Mucosa of rectum (tissue), 2 donors: Measurements from ENCODE around the gene EMC10.
"Not testable (repeated sequence)": the region's sequence is repeated elsewhere in the genome, so short reads cannot be mapped to it uniquely, and the experiment has no call there.

ENCODE experiments used
- H3K27ac ChIP-seq, 2 donors: one replicate each; pipeline ENCODE4 v1.7.0; 2013; ENCODE audit warnings: inconsistent platforms in 2 of 2, low read depth in 2 of 2, low read length in 2 of 2
- H3K27me3 ChIP-seq, 2 donors: one replicate each; pipeline ENCODE4 v1.7.0; 2013; ENCODE audit warnings: low read length in 2 of 2; ENCODE audit not compliant: control insufficient read depth in 2 of 2, insufficient read depth in 2 of 2
- H3K36me3 ChIP-seq, 2 donors: one replicate each; pipeline ENCODE4 v1.7.0; 2013; ENCODE audit warnings: low read length in 2 of 2; ENCODE audit not compliant: control insufficient read depth in 2 of 2, insufficient read depth in 2 of 2
- H3K4me1 ChIP-seq, 2 donors: one replicate each; pipeline ENCODE4 v1.7.0; 2013; ENCODE audit warnings: low read length in 2 of 2, mild to moderate bottlenecking in 1 of 2; ENCODE audit not compliant: control insufficient read depth in 2 of 2, insufficient read depth in 2 of 2
- H3K4me3 ChIP-seq, 2 donors: one replicate each; pipeline ENCODE4 v1.7.0; 2013; ENCODE audit warnings: low read length in 2 of 2
- H3K9ac ChIP-seq, 2 donors: one replicate each; pipeline ENCODE4 v1.7.0; 2013; ENCODE audit warnings: low read length in 2 of 2, low read depth in 1 of 2, mild to moderate bottlenecking in 1 of 2
- H3K9me3 ChIP-seq, 2 donors: one replicate each; pipeline ENCODE4 v1.7.0; 2013; ENCODE audit warnings: low read length in 2 of 2; ENCODE audit not compliant: control insufficient read depth in 2 of 2
- donor health status: healthy.
- donor health status: Normal muscosa, but diverticular disease.

The EMC10 gene

DNA sequence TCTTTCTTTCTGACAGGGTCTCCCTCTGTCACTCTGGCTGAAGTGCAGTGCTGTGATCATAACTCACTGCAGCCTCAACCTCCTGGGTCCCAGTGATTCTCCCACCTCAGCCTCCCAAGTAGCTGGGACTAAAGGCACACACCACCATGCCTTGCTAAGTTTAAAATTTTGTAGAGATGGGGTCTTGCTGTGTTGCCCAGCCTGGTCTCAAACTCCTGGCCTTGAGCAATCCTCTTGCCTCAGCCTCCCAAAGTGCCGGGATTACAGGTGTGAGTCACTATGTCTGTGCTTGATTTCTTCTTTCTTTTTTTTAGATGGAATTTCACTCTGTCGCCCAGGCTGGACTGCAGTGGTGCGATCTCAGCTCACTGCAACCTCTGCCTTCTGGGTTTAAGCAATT, 51.7 kb downstream of the EMC10 start:
- not testable (repeated sequence) for H3K27ac ChIP-seq, H3K27me3 ChIP-seq, H3K9me3 ChIP-seq, H3K4me3 ChIP-seq, H3K9ac ChIP-seq, H3K4me1 ChIP-seq, H3K36me3 ChIP-seq

DNA sequence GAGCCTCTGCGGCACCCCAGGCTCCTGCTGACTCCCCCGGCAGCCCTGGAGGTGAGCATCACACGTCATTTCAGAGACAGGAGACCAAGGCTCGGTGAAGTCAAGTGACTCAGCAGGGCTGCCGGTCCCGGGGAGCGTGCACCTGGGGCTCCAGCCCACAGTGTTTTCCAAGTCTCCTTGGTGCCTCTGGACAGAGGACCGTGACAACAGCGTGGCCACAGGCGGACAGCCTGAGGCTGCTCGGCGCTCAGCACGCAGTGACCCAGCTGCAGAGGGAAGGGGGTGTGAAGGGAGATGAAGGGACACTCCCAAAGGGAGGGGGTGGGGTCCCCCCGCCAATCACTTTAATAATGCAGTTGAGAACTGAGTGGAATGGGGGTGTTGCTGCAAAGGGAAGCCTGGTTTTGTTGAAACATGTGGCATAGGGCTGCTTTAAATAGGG, 54.9 kb downstream of the EMC10 start:
- Histone ChIP-seq H3K27ac (no peak overlapping the region), H3K9ac (no peak overlapping the region)

DNA sequence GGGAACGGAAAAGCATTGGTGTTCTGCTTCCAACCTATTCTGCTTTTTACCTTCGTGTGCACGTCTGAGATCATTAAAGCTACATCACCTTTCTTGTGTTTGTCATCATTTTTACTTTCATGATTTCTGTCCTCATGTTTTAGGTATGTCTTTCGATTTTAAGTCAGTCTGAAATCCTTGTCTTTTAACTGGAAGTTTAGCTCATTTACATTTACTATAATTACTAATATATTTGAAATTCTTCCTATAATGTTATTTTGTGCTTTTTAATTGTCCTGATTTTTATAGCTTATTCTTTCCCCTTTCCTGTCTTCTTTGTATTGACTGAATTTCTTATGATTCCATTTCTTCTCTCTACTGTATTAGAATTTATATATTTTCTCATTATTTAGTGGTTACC, 56.6 kb downstream of the EMC10 start:
- H3K27me3 ChIP-seq: peaks cover 0 to 8% of the 10 kb centered on the region in 2 donors
- no peak overlapping the region for H3K27ac ChIP-seq
- no peaks in the 10 kb centered on the region for H3K36me3 ChIP-seq
- H3K9me3 ChIP-seq: peaks cover 5 to 6% of the 10 kb centered on the region in 2 donors
- H3K4me3 ChIP-seq: no peak overlapping the region
- H3K4me1 ChIP-seq: no peaks in the 10 kb centered on the region
- no peak overlapping the region for H3K9ac ChIP-seq

More for the DNA sequence above, 54.9 kb downstream of the EMC10 start:
- peaks cover 5 to 6% of the 10 kb centered on the region in 2 donors for H3K9me3 ChIP-seq
- no peaks in the 10 kb centered on the region for H3K4me1 ChIP-seq
- H3K27me3 ChIP-seq: peaks cover 0 to 6% of the 10 kb centered on the region in 2 donors
- no peak overlapping the region for H3K4me3 ChIP-seq
- no peaks in the 10 kb centered on the region for H3K36me3 ChIP-seq

DNA sequence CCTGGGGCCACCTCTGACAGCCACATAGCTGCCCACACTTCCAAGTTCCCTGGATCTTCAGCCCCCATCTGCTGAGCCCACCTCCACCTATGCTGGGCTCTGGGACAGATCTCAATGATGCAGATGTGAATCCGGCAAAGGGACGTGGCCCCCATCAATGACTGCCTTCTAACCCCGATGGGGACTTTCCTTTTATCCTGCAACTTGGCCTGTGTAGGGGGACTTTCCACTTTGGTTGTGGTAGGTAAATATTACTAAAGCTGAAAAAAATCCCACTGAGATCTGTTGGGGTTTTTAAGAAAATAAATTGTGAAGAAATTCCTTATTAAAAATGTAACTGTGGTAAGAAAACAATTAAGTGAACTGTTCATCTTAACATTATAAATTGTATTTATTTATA, 58.2 kb downstream of the EMC10 start:
- Histone ChIP-seq H3K36me3 (no peaks in the 10 kb centered on the region), H3K4me3 (no peak overlapping the region), H3K9ac (no peak overlapping the region), H3K4me1 (no peaks in the 10 kb centered on the region), H3K27ac (no peak overlapping the region), H3K9me3 (peaks cover 5 to 6% of the 10 kb centered on the region in 2 donors), H3K27me3 (peaks cover 0 to 8% of the 10 kb centered on the region in 2 donors)

DNA sequence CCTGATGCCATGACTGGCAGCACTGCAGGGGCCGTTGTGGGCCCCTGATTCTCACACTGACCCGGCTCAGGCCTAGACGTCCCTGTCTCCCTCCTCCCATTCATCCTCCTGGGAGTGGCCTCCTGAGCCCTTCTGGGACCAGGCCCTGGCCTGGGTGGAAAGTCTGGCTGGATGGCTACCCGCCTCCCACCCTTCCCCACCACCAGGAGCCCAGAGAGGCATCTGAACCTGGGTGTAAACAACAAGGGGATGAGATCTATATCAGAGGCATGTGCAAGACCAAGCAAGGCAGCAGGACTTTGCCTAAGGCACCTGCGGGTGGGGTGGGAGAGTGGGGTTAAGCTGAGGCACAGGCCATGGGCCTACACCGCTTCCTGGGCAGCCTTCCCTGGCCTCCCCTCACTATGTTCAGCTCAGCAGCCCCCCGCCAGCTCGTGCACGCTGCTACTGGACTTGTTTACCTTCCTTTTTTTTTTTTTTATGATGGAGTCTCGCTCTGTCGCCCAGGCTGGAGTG, 59.4 kb downstream of the EMC10 start:
- no peaks in the 10 kb centered on the region for H3K36me3 ChIP-seq
- H3K9me3 ChIP-seq: peaks cover 5 to 6% of the 10 kb centered on the region in 2 donors
- no peak overlapping the region for H3K4me3 ChIP-seq
- no peak overlapping the region for H3K27ac ChIP-seq
- no peaks in the 10 kb centered on the region for H3K4me1 ChIP-seq
- no peak overlapping the region for H3K9ac ChIP-seq
- peaks cover 0 to 8% of the 10 kb centered on the region in 2 donors for H3K27me3 ChIP-seq

DNA sequence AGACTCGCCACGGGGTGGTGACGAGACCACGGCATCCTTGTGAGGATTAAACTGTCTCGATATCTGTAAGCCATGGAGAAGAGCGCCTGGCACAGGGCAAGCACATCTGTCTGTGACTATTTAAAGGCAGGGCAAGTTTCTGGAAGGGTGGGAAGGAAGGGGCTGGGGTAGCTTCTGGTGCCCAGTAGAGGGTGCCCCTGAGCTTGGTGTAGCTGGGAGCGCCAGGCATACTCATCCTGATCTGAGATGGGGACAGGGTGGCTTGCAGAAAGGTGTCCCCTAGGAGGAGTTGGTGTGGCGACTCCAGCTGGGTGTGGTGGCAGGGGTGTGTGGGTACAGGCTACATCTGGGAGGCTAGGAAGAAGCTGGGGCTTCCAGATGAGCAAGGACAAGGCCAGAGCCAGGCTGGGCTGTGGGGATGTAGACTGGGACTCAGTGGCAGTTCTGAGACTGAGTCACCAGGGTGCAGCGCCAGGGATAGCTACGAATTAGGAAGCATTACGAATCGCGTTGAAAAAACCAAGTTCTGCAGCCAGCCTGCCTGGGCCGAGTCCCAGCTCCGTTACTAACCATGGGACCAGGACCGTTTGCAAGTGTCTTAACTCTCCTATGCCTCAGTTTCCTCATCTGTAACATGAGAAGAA, 60.5 kb downstream of the EMC10 start:
- no peak overlapping the region for H3K27ac ChIP-seq
- H3K4me1 ChIP-seq: no peaks in the 10 kb centered on the region

DNA sequence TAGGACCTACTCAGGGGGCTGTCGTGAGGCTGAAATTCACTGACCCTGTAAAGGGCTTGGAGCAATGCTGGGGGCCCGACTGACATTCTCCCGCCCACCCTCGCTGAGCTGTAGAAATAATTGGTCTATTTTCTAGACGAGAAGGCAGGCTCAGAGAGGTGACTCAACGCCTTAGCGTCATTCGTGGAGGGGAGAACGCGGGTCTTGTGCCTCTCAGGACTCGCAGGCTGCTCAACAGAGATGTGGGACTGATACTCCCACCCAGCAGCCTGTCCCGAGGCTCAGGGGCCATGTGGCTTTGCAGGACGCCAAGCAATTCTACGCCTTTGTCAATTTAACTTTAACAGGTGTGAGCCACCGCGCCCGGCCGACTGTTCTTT, 61.0 kb downstream of the EMC10 start:
- Histone ChIP-seq H3K4me3 (no peak overlapping the region), H3K27ac (no peak overlapping the region), H3K9ac (no peak overlapping the region), H3K36me3 (no peaks in the 10 kb centered on the region), H3K4me1 (no peaks in the 10 kb centered on the region), H3K9me3 (peaks cover 5 to 6% of the 10 kb centered on the region in 2 donors), H3K27me3 (peaks cover 0 to 7% of the 10 kb centered on the region in 2 donors)

More for the DNA sequence above, 60.5 kb downstream of the EMC10 start:
- no peaks in the 10 kb centered on the region for H3K36me3 ChIP-seq
- no peak overlapping the region for H3K9ac ChIP-seq
- no peak overlapping the region for H3K4me3 ChIP-seq
- H3K27me3 ChIP-seq: peaks cover 0 to 8% of the 10 kb centered on the region in 2 donors
- H3K9me3 ChIP-seq: peaks cover 5 to 6% of the 10 kb centered on the region in 2 donors

DNA sequence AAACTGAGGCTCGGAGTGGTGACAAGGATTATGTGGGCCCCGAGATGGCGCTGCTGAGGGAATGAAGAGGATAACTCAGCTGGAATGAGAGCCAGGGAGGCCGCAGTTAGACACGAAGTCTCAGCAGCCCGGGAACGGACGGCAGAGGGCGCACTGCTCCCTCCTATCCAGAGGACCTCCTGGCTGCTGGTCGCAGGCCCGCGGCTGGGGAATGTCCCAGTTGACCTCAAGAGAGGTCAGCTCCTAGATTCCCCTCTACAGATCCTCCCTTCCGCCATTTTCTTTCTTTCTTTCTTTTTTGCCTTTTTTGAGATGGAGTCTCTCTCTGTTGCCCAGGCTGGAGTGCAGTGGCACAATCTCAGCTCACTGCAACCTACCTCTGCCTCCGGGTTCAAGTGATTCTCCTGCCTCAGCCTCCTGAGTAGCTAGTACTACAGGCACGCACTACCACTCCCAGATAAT, 61.5 kb downstream of the EMC10 start:
- H3K9ac ChIP-seq: no peak overlapping the region
- no peaks in the 10 kb centered on the region for H3K4me1 ChIP-seq
- peaks cover 0 to 5% of the 10 kb centered on the region in 2 donors for H3K27me3 ChIP-seq
- no peak overlapping the region for H3K4me3 ChIP-seq
- no peak overlapping the region for H3K27ac ChIP-seq
- no peaks in the 10 kb centered on the region for H3K36me3 ChIP-seq
- peaks cover under 1% of the 10 kb centered on the region in 2 donors for H3K9me3 ChIP-seq
